ENCODE measurements around the gene HEG1. TPM values are rescaled to one million over a fixed set of nuclear protein-coding genes. Genes with fewer than 3 reads are reported as not detected.

The HEG1 gene
- total RNA-seq, 1 experiment from 2014 or later = 75.1 TPM

- DNase-seq = no peak
- no peaks in the 10 kb centered on the region; the same call in 1 of the 2 replicates for H3K9me3 ChIP-seq
- no peaks in the 10 kb centered on the region for H3K27me3 ChIP-seq
- H3K4me3 ChIP-seq = no peak overlapping the region
- peaks cover 20% of the 10 kb centered on the region for H3K36me3 ChIP-seq
Observed at GRCh38 chr3:125077864-125078263, 22.1 kb upstream of the HEG1 start.

- no peak for DNase-seq
- no peaks in the 10 kb centered on the region for H3K27me3 ChIP-seq
- no peaks in the 10 kb centered on the region; the same call in 1 of the 2 replicates for H3K9me3 ChIP-seq
- no peak overlapping the region for H3K4me3 ChIP-seq
- H3K36me3 ChIP-seq = peaks cover 17% of the 10 kb centered on the region
Observed at GRCh38 chr3:125076464-125076863, 20.7 kb upstream of the HEG1 start.

GRCh38 chr3:125075738-125076137 is 19.9 kb upstream of the HEG1 start:
- no peaks in the 10 kb centered on the region; the same call in 1 of the 2 replicates for H3K9me3 ChIP-seq
- no peak for DNase-seq
- peaks cover 17% of the 10 kb centered on the region for H3K36me3 ChIP-seq
- H3K4me3 ChIP-seq = no peak overlapping the region
- H3K27me3 ChIP-seq = no peaks in the 10 kb centered on the region

- Histone ChIP-seq H3K4me3 (no peak overlapping the region), H3K36me3 (peaks cover 4% of the 10 kb centered on the region), H3K27me3 (no peaks in the 10 kb centered on the region), H3K9me3 (no peaks in the 10 kb centered on the region; the same call in 1 of the 2 replicates)
- DNase-seq = no peak
Observed at GRCh38 chr3:125073390-125073905, 17.7 kb upstream of the HEG1 start.

- DNase-seq = no peak
- no peaks in the 10 kb centered on the region for H3K9me3 ChIP-seq
- no peak overlapping the region for H3K4me3 ChIP-seq
- H3K36me3 ChIP-seq = no peaks in the 10 kb centered on the region; the same call in 1 of the 2 replicates
- no peaks in the 10 kb centered on the region for H3K27me3 ChIP-seq
Observed at GRCh38 chr3:125072749-125073389, 17.1 kb upstream of the HEG1 start.

GRCh38 chr3:125072301-125072700 is 16.5 kb upstream of the HEG1 start:
- no peaks in the 10 kb centered on the region for H3K36me3 ChIP-seq
- no peaks in the 10 kb centered on the region for H3K27me3 ChIP-seq
- peak; percentile 69 for DNase-seq
- no peak overlapping the region for H3K4me3 ChIP-seq
- H3K9me3 ChIP-seq = no peaks in the 10 kb centered on the region

- Histone ChIP-seq H3K4me3 (no peak overlapping the region), H3K36me3 (no peaks in the 10 kb centered on the region), H3K9me3 (no peaks in the 10 kb centered on the region), H3K27me3 (no peaks in the 10 kb centered on the region)
- DNase-seq = no peak
Observed at GRCh38 chr3:125069968-125070745, 14.4 kb upstream of the HEG1 start.

GRCh38 chr3:125069452-125069851 is 13.7 kb upstream of the HEG1 start:
- Histone ChIP-seq H3K27me3 (no peaks in the 10 kb centered on the region), H3K9me3 (no peaks in the 10 kb centered on the region), H3K36me3 (no peaks in the 10 kb centered on the region), H3K4me3 (no peak overlapping the region)
- DNase-seq = no peak

- DNase-seq = no peak
- Histone ChIP-seq H3K4me3 (no peak overlapping the region), H3K36me3 (no peaks in the 10 kb centered on the region), H3K27me3 (no peaks in the 10 kb centered on the region), H3K9me3 (no peaks in the 10 kb centered on the region)
Observed at GRCh38 chr3:125068265-125068664, 12.5 kb upstream of the HEG1 start.

GRCh38 chr3:125067225-125067624 is 11.4 kb upstream of the HEG1 start:
- H3K36me3 ChIP-seq = no peaks in the 10 kb centered on the region
- H3K4me3 ChIP-seq = no peak overlapping the region
- H3K27me3 ChIP-seq = no peaks in the 10 kb centered on the region
- no peak for DNase-seq
- no peaks in the 10 kb centered on the region for H3K9me3 ChIP-seq

GRCh38 chr3:125062904-125063618 is 7.3 kb upstream of the HEG1 start:
- DNase-seq = peak; percentile 96
- H3K4me3 ChIP-seq = no peak overlapping the region
- no peaks in the 10 kb centered on the region for H3K9me3 ChIP-seq
- H3K36me3 ChIP-seq = no peaks in the 10 kb centered on the region
- H3K27me3 ChIP-seq = no peaks in the 10 kb centered on the region

- Histone ChIP-seq H3K9me3 (no peaks in the 10 kb centered on the region), H3K36me3 (no peaks in the 10 kb centered on the region), H3K27me3 (no peaks in the 10 kb centered on the region), H3K4me3 (no peak overlapping the region)
- no peak for DNase-seq
Observed at GRCh38 chr3:125061646-125062045, 5.8 kb upstream of the HEG1 start.

GRCh38 chr3:125061170-125061569 is 5.4 kb upstream of the HEG1 start:
- H3K27me3 ChIP-seq = no peaks in the 10 kb centered on the region
- H3K36me3 ChIP-seq = no peaks in the 10 kb centered on the region
- DNase-seq = peak; percentile 57
- no peaks in the 10 kb centered on the region for H3K9me3 ChIP-seq
- H3K4me3 ChIP-seq = no peak overlapping the region

- Histone ChIP-seq H3K27me3 (no peaks in the 10 kb centered on the region), H3K9me3 (no peaks in the 10 kb centered on the region), H3K4me3 (no peak overlapping the region), H3K36me3 (peaks cover 5% of the 10 kb centered on the region)
- DNase-seq = peak; percentile 24
Observed at GRCh38 chr3:125059488-125060245, 3.9 kb upstream of the HEG1 start.

GRCh38 chr3:125058959-125059358 is 3.2 kb upstream of the HEG1 start:
- no peaks in the 10 kb centered on the region for H3K27me3 ChIP-seq
- no peak overlapping the region for H3K4me3 ChIP-seq
- H3K9me3 ChIP-seq = no peaks in the 10 kb centered on the region
- no peak for DNase-seq
- peaks cover 10% of the 10 kb centered on the region for H3K36me3 ChIP-seq

- Histone ChIP-seq H3K36me3 (peaks cover 14% of the 10 kb centered on the region), H3K4me3 (no peak overlapping the region), H3K9me3 (no peaks in the 10 kb centered on the region), H3K27me3 (no peaks in the 10 kb centered on the region)
- no peak for DNase-seq
Observed at GRCh38 chr3:125058529-125058928, 2.7 kb upstream of the HEG1 start.
